T-helper 2 cell treated with Interferon-gamma antibody and Interleukin-4, amounts not matched to agents 100 ng/mL and 5 ng/mL, for 36 hours (primary cell): ENCODE data around the gene MBOAT7. TPM values are rescaled to one million over a fixed set of nuclear protein-coding genes. Genes with fewer than 3 reads are reported as not detected.

Experiments
- total RNA-seq: library from RNA; stranded (reverse); gene quantifications from 2 replicates; pipeline ENCODE4 v1.2.3, GENCODE V29; 2022

The MBOAT7 gene
- total RNA-seq, 1 donor from 2014 or later, result 115 TPM

Other genes with a start within 250 kb of the MBOAT7 start
- not detected in 2 replicates for gene CACNG8, start 226.6 kb downstream of the MBOAT7 start, total RNA-seq
- gene CACNG6, start 197.9 kb downstream of the MBOAT7 start, total RNA-seq, result not detected in 2 replicates
- not detected in 2 replicates for gene VSTM1, start 125.7 kb downstream of the MBOAT7 start, total RNA-seq
- not detected in 2 replicates for gene TARM1, start 108.2 kb downstream of the MBOAT7 start, total RNA-seq
- 0.14 TPM in 1 of 2 replicates, not detected in the other for gene OSCAR, start 88.8 kb downstream of the MBOAT7 start, total RNA-seq
- gene NDUFA3, start 86.7 kb downstream of the MBOAT7 start, total RNA-seq, result 109 and 114 TPM in 2 replicates
- gene TFPT, start 73.9 kb downstream of the MBOAT7 start, total RNA-seq, result 32.0 and 38.2 TPM in 2 replicates
- 71.3 and 75.9 TPM in 2 replicates for gene PRPF31, start 73.8 kb downstream of the MBOAT7 start, total RNA-seq
- gene CNOT3, start 51.8 kb downstream of the MBOAT7 start, total RNA-seq, result 61.0 and 61.1 TPM in 2 replicates
- gene LENG1, start 29.9 kb downstream of the MBOAT7 start, total RNA-seq, result 6.4 and 7.0 TPM in 2 replicates
- gene TMC4, start 16.4 kb downstream of the MBOAT7 start, total RNA-seq, result 3.5 and 3.9 TPM in 2 replicates
- gene TSEN34, start 1.7 kb upstream of the MBOAT7 start, total RNA-seq, result 7.3 and 8.9 TPM in 2 replicates
- gene RPS9, start 11.3 kb upstream of the MBOAT7 start, total RNA-seq, result 1,209 and 1,241 TPM in 2 replicates
- 0.14 and 0.61 TPM in 2 replicates for gene LILRB3, start 33.4 kb upstream of the MBOAT7 start, total RNA-seq
- gene LILRA6, start 53.2 kb upstream of the MBOAT7 start, total RNA-seq, result 0.20 TPM in 1 of 2 replicates, not detected in the other
- gene LILRB5, start 67.7 kb upstream of the MBOAT7 start, total RNA-seq, result not detected in 2 replicates
- gene LILRB2, start 91.5 kb upstream of the MBOAT7 start, total RNA-seq, result not detected in 2 replicates
- not detected in 2 replicates for gene LILRA5, start 123.6 kb upstream of the MBOAT7 start, total RNA-seq
- gene LILRA4, start 149.6 kb upstream of the MBOAT7 start, total RNA-seq, result not detected in 2 replicates
- 81.2 and 82.9 TPM in 2 replicates for gene LAIR1, start 175.4 kb upstream of the MBOAT7 start, total RNA-seq
- 0.80 and 1.1 TPM in 2 replicates for gene TTYH1, start 225.9 kb upstream of the MBOAT7 start, total RNA-seq